NB4 (cell line): Measurements from ENCODE around the gene THSD4.

Source experiments
- DNase-seq: peaks from one replicate; pipeline ENCODE4 v3.0.0; 2010; ENCODE audit warnings: low read depth
- H3K4me3 ChIP-seq: one replicate; pipeline ENCODE4 v1.5.1; 2011; ENCODE audit warnings: mild to moderate bottlenecking, low read depth, low read length, moderate library complexity
- MYC ChIP-seq: IDR thresholded peaks from 2 replicates; pipeline ENCODE4 v1.6.1; 2011; ENCODE audit warnings: low read depth, low read length
- POLR2A ChIP-seq: IDR thresholded peaks from 2 replicates; pipeline ENCODE4 v1.6.1; 2011; ENCODE audit warnings: mild to moderate bottlenecking; ENCODE audit not compliant: insufficient read length; ENCODE audit errors: extremely low read depth
- TF ChIP-seq, protein P1 (sequence below): IDR thresholded peaks from 2 replicates; pipeline ENCODE4 v1.6.1; 2011; ENCODE audit warnings: low read depth, low read length
- TF ChIP-seq, protein P2 (sequence below): IDR thresholded peaks from one replicate; pipeline ENCODE4 v1.5.1; 2012; ENCODE audit warnings: low read depth, low read length

THSD4 gene

DNA sequence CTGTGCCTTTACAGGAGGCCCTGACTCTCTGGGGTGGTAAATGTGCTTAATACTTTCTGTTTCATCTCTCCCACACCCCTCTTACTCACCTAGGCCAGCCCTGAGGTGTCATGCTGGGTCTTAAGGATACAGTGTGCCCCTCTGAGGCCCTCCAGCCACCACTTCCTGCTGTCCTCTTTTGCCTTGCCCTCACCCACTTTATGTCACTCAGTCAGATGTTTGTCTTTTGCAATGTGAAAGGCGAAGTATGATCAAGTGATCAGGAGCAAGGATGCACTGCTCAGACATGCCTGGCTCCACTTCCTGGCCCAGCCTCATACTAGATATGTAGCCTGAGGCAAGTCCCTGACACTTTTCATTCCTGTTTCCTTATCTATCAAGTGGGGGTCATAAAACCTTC is 356.1 kb downstream of the THSD4 start:
- DNase-seq: no peak

DNA sequence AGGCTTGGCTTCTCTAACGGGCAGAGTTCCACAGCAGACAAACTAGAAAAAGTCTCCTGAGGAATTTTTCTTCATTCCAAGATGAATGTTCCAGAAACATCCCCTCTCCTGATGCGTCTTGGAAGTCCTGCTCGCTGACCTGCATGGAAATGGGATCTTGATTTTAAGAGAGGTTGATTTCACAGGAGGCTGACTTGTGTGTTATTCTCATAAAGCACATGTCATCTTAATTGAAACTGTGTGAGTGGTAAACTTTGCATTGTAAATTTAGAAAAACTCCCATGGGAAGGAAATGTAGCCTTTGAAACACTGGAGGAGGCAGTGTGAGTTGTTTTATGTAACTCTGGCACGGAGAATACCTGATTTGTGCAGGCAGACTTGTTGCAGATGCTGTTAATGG is 357.3 kb downstream of the THSD4 start:
- H3K4me3 ChIP-seq: no peak overlapping the region
- DNase-seq: no peak
- no peak for TF ChIP-seq POLR2A
- TF ChIP-seq, protein P1, sequence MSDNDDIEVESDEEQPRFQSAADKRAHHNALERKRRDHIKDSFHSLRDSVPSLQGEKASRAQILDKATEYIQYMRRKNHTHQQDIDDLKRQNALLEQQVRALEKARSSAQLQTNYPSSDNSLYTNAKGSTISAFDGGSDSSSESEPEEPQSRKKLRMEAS: no peak; the same call in 1 of the 2 replicates
- TF ChIP-seq, protein P2, sequence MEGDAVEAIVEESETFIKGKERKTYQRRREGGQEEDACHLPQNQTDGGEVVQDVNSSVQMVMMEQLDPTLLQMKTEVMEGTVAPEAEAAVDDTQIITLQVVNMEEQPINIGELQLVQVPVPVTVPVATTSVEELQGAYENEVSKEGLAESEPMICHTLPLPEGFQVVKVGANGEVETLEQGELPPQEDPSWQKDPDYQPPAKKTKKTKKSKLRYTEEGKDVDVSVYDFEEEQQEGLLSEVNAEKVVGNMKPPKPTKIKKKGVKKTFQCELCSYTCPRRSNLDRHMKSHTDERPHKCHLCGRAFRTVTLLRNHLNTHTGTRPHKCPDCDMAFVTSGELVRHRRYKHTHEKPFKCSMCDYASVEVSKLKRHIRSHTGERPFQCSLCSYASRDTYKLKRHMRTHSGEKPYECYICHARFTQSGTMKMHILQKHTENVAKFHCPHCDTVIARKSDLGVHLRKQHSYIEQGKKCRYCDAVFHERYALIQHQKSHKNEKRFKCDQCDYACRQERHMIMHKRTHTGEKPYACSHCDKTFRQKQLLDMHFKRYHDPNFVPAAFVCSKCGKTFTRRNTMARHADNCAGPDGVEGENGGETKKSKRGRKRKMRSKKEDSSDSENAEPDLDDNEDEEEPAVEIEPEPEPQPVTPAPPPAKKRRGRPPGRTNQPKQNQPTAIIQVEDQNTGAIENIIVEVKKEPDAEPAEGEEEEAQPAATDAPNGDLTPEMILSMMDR: no peak
- no peak for TF ChIP-seq MYC

More for the DNA sequence above, 356.1 kb downstream of the THSD4 start:
- no peak overlapping the region for H3K4me3 ChIP-seq
- TF ChIP-seq POLR2A: no peak
- TF ChIP-seq MYC: no peak
- TF ChIP-seq, protein P1: no peak
- TF ChIP-seq, protein P2: no peak

DNA sequence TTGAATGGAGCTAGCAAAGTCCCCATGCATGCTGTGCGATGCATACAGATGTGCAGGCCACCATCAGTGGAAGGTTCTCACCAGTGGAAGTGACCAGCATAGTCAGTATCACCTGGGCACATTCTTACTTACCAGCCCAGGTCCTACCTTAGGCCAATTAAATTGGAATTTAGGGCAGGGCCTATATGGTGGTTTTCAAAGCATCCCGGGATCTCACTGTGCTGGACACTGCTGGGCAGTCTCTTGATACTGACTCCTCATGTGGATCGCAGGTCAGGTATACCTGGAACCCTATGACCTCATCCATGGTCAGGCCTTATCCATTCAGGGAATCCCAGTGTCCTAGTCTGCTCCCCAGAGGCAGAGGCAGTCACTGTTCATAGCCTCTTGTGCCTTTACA is 358.5 kb downstream of the THSD4 start:
- TF ChIP-seq, protein P1: no peak
- TF ChIP-seq POLR2A (no peak), MYC (no peak)
- TF ChIP-seq, protein P2: no peak
- no peak overlapping the region for H3K4me3 ChIP-seq
- DNase-seq: no peak

DNA sequence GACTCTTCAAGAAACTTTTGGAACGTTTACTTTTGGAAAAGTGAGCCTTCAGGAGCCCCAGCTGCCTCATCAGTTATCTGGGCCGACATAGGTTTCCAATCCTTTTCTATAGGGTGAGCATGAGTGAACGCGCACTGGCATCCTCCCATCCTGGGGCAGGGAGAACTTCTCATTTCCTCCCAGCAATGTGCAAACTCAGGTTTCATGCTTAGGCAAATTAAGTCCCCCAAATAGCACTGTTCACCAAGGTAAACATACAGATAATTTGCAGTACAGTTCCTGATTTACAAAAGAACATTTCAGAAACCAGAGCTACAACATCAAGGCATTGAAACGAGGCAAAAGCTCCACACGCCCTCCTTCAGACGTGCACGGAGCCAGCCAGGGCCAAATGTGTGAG is 361.6 kb downstream of the THSD4 start:
- TF ChIP-seq, protein P1: no peak
- TF ChIP-seq MYC (no peak), POLR2A (no peak)
- TF ChIP-seq, protein P2: no peak
- no peak for DNase-seq

DNA sequence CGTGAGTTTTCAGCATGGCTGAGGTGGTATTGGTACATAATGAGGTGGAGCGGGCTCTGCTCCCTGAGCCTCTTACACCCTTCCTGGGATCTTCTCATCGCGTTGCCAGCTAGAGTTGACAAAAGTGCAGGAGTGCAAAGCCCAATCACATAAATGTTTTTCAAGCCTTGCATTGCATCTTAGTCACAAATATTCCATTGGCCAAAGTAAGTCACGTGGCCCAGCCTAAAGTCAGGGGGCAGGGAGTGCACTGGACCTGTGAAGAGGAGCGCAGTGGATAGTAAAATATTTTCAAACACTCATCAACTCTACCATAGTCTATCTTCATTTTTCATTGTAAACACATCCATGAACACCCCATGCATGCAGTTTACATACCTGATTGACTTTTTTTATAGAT is 365.3 kb downstream of the THSD4 start:
- no peak for DNase-seq
- TF ChIP-seq, protein P1: no peak
- TF ChIP-seq POLR2A (no peak), MYC (no peak)
- TF ChIP-seq, protein P2: no peak
- no peak overlapping the region for H3K4me3 ChIP-seq

More for the DNA sequence above, 361.6 kb downstream of the THSD4 start:
- H3K4me3 ChIP-seq: no peak overlapping the region

DNA sequence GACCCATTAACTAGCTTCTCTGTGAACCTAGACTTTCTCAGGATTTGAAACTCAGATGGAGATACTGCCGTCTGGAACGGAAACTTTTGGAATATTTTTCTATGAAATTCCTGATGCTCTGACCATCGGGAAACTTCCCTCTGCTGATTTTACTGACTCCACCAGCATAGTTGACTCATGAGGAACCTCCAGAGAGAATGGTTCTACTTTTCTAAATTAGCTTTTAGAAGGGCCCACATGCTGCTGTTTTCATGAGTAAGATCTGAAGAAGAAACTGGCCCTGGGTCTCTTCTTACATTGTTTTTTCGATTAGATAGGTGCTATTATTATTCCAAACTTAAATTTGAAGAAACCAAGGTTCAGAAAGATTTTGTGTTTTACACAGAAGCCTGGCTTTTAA is 368.8 kb downstream of the THSD4 start:
- H3K4me3 ChIP-seq: no peak overlapping the region
- TF ChIP-seq MYC: no peak
- no peak for TF ChIP-seq POLR2A
- TF ChIP-seq, protein P2: no peak
- TF ChIP-seq, protein P1: no peak
- no peak for DNase-seq
